ENCODE results near the gene PRX.

Gene PRX

GRCh38 chr19:40363069-40363468 is 50.1 kb downstream of the PRX start:
- DNase-seq, result no peak

DNA sequence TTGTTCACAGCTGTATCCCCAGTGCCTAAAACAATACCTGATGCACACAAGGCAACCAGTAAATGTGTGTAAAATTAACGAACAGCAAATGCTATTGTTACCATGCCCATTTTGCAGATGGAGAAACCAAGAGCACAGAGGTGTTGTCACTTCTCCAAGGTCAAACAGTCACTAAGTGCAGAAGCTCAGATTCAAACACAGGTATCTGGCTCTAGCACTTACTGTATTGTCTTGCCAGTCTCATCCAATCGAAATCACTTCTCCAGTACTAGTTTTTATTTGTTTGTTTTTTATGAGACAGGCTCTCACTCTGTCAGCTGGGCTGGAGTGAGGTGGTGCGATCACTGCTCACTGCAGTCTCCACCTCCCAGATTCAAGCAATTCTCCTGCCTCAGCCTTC is 51.0 kb downstream of the PRX start:
- DNase-seq, result no peak

DNA sequence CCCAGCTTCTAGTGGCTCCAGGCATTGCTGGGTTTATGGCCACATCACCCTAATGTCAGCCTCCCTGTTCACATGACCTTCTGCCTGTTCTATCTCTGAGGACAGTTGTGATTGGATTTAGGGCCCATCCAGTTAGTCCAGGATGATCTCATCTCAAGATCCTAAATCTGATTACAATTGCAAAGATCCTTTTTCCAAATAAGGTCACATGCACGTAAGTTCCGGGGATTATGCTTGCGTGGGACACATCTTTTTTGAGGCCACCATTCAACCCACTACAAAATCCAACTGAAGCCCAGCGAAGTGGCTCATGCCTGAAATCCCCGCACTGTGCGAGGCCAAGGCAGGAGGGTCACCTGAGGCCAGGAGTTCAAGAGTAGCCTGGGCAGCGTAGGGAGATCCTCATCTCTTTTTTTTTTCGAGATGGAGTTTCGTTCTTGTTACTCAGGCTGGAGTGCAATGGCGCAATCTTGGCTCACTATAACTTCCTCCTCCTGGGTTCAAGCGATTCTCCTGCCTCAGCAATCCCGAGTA is 52.4 kb downstream of the PRX start:
- no peak for DNase-seq

- DNase-seq, result no peak
These were observed 53.0 kb downstream of the PRX start for GRCh38 chr19:40360020-40360707.

DNA sequence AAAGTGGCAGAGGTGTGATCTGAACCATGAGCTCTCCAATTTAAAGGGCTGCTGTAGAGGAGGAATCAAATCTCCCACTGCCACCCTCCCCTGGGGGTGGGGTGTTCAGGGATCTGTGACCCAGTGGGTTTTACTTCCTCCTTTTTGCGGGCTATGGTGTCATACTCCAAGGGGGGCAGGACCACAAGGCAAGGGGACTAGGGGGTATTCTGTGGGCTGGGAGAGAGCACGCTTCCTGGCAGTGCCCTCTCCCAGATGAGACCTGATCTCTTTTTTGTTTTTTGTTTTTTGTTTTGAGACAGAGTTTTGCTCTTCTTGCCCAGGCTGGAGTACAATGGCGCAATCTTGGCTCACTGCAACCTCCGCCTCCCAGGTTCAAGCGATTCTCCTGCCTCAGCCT is 54.4 kb downstream of the PRX start:
- DNase-seq, result no peak

GRCh38 chr19:40357640-40358039 is 55.5 kb downstream of the PRX start:
- no peak for DNase-seq

DNA sequence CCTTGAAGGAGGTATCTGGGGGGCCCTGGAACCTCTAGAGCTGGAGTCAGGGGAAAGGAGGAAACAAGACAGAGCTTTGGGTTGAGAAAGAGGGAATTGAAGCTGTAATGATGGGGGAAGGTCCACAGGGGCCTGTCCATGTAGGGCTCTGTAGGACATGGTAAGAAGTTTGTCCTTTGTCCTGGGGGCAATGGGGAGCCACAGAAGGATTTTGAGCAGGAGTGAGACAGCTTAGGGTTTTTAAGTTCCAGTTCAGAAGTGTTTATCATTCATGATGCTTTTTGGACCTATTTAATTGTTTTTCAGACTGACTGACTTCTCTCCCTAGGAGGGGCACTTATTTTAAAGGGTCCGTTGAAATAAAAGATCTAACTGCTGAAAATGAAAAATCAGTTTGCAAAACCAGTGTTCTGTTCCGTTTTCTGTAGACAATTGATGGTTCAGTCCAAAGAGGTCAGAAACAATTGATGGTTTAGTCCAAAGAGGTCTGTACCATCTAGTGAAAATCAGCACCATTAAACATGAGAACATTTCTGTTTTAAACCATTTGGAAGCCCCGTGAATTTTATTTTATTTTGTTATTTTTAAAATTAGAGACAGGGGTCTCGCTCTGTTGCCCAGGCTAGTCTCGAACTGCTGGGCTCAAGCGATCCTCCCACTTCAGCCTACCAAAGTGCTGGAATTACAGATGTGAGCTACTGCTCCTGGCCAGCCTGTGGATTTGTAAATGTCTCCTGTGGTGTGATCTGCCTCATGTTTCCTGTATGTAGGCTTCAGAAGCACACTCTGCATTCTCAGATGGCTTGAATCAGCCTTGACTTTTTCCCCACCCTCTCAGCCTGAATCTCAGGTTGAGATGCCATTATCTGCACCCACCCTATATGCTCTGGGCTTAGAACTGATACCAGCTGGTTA is 56.2 kb downstream of the PRX start:
- no peak for DNase-seq

GRCh38 chr19:40355975-40356680 is 57.0 kb downstream of the PRX start:
- no peak for DNase-seq

DNA sequence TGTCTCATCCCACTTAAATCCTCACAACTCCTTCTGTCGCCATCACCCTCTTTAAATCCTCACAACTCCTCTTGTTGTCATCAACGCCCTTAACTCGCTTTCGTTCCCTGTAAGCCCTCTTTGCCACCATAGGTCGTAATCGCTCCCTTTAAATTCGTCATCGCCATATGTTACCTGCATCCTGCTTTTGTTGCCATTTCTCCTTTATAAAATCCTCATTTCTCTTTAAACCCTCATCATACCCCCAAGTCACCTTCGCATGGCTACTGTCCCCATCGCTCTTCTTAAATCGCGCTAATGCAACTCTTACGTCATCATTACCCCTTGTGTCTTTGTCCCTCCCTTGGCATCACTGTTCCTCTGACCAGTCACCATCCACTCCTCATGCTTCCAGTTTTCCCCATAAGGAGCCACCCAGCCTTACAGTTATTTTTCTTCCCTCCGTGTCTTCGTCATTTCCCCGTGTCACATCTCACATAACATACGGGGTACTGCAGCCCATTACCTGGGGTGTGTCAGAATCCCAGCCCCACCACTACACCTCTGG is 64.1 kb downstream of the PRX start:
- peak; percentile 6 for DNase-seq

GRCh38 chr19:40348125-40348913 is 64.9 kb downstream of the PRX start, which contains the start of the genes C19orf47 and PLD3:
TSS of gene C19orf47 (minus strand) at chr19:40348397. CDS start at chr19:40341857, 6,540 bp downstream.
TSS of gene PLD3 (plus strand) at chr19:40348695. CDS start at chr19:40366484, 17,789 bp downstream.
- peak; percentile 100 for DNase-seq

DNA sequence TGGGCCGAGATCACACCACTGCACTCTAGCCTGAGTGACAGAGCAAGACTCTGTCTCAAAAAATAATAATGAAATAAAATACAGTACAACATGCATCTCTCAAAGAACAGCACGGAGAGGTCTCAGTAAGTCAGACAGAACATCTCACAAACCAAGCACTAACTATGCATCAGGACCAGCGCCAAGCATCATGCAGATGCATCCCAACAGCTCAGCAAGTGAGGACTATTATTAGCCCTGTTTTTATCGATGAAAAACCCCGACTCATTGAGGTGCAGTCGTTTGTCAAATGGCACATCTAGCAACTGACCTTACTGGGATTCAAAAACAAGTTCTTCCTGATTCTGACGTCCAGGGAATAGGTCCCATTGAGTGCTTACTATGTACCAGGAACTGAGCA is 68.8 kb downstream of the PRX start:
- DNase-seq, result no peak

Measured in stimulated activated CD4-positive, alpha-beta T cell treated with anti-CD3 and anti-CD28 coated beads, Interleukin-1b, Interleukin-23, amount 100 ng/mL, for 48 hours (primary cell).